Prostate gland (tissue), 2 donors: ENCODE data around the gene QPCT.

Experiments
- CTCF ChIP-seq, 4 experiments: fragments of 200-600 bp in 2 of 4; fragments of 450-650 bp in 2 of 4; sonication (generic) in 2 of 4; IDR thresholded peaks; 1 replicate in 3 of 4; 2 replicates in 1 of 4; pipeline ENCODE4 v1.5.1; 2016 to 2019; ENCODE audit warnings: antibody characterized with exemption in 4 of 4, mild to moderate bottlenecking in 2 of 4, moderate library complexity in 2 of 4
- POLR2AphosphoS5 ChIP-seq: sonication (generic); formaldehyde crosslinking; IDR thresholded peaks from one replicate; pipeline ENCODE4 v1.6.1; 2017; ENCODE audit warnings: antibody characterized with exemption

GRCh38 chr2:37376421-37377186 is 32.2 kb downstream of the QPCT start:
- TF ChIP-seq CTCF (IDR thresholded peaks at IDR 0.05) = no peak
- peak; percentile 81 for TF ChIP-seq POLR2AphosphoS5
